Measurements from ENCODE around the gene LANCL3.

The LANCL3 gene

GRCh38 chrX:37677243-37677642 is 105.8 kb downstream of the LANCL3 start:
- DNase-seq (ENCODE audit: low read depth, low spot score): no peak
- CTCF ChIA-PET: no interaction called here
- no peak for TF ChIP-seq CTCF (IDR thresholded peaks at IDR 0.05; ENCODE audit: insufficient read depth, low read length, missing control alignments)
- POLR2A ChIA-PET: no interaction called here
- no peak overlapping the region for H3K4me3 ChIP-seq (ENCODE audit: low read depth, low read length)

- ChIA-PET CTCF (no interaction called here), POLR2A (no interaction called here)
- H3K4me3 ChIP-seq (ENCODE audit: low read depth, low read length): no peak overlapping the region
- DNase-seq (ENCODE audit: low read depth, low spot score): no peak
- TF ChIP-seq CTCF (IDR thresholded peaks at IDR 0.05; ENCODE audit: insufficient read depth, low read length, missing control alignments): no peak
These were observed 106.3 kb downstream of the LANCL3 start for GRCh38 chrX:37677765-37678164.

GRCh38 chrX:37678574-37678973 is 107.1 kb downstream of the LANCL3 start:
- ChIA-PET POLR2A (no interaction called here), CTCF (no interaction called here)
- no peak for DNase-seq (ENCODE audit: low read depth, low spot score)
- no peak overlapping the region for H3K4me3 ChIP-seq (ENCODE audit: low read depth, low read length)
- no peak for TF ChIP-seq CTCF (IDR thresholded peaks at IDR 0.05; ENCODE audit: insufficient read depth, low read length, missing control alignments)

- no peak for DNase-seq (ENCODE audit: low read depth, low spot score)
- no peak overlapping the region for H3K4me3 ChIP-seq (ENCODE audit: low read depth, low read length)
- CTCF ChIA-PET: no interaction called here
- POLR2A ChIA-PET: no interaction called here
- no peak for TF ChIP-seq CTCF (IDR thresholded peaks at IDR 0.05; ENCODE audit: insufficient read depth, low read length, missing control alignments)
These were observed 107.8 kb downstream of the LANCL3 start for GRCh38 chrX:37679230-37679629.

- ChIA-PET CTCF (no interaction called here), POLR2A (no interaction called here)
- no peak for TF ChIP-seq CTCF (IDR thresholded peaks at IDR 0.05; ENCODE audit: insufficient read depth, low read length, missing control alignments)
- H3K4me3 ChIP-seq (ENCODE audit: low read depth, low read length): no peak overlapping the region
- DNase-seq (ENCODE audit: low read depth, low spot score): no peak
These were observed 108.4 kb downstream of the LANCL3 start for GRCh38 chrX:37679888-37680287.

GRCh38 chrX:37684426-37684825 is 113.0 kb downstream of the LANCL3 start:
- TF ChIP-seq CTCF (IDR thresholded peaks at IDR 0.05; ENCODE audit: insufficient read depth, low read length, missing control alignments): no peak
- no peak for DNase-seq (ENCODE audit: low read depth, low spot score)
- no peak overlapping the region for H3K4me3 ChIP-seq (ENCODE audit: low read depth, low read length)
- ChIA-PET CTCF (interaction anchor here (0.5 kb wide), 1 partner anchor 20 kb away, joined by 3 read pairs; no protein-coding TSS in a partner anchor), POLR2A (no interaction called here)

All from AG04449 (cell line).